ENCODE measurements around the gene MGAT1.

DNA sequence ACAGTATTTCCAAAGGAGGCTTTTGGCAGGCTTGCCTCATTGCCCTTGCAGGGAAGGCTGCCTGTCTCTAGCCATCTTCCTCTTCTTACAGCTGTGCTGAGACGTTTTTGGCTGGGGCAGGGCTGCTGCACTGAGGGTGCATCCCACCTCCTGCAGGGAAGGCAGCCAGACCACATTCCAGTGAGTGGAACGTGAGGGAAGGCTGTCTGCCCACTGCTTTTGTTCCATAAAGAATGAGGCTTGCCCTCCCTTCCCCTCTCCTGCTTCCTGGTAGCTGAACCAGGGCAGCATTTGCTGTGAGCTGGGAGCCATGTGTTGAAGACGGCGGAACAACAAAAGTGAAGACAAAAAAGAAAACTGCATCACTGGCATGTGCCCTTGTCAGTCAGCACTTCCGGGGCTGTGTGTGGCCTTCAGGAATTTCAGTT, 16.8 kb downstream of the MGAT1 start:
- TF ChIP-seq, protein P1, sequence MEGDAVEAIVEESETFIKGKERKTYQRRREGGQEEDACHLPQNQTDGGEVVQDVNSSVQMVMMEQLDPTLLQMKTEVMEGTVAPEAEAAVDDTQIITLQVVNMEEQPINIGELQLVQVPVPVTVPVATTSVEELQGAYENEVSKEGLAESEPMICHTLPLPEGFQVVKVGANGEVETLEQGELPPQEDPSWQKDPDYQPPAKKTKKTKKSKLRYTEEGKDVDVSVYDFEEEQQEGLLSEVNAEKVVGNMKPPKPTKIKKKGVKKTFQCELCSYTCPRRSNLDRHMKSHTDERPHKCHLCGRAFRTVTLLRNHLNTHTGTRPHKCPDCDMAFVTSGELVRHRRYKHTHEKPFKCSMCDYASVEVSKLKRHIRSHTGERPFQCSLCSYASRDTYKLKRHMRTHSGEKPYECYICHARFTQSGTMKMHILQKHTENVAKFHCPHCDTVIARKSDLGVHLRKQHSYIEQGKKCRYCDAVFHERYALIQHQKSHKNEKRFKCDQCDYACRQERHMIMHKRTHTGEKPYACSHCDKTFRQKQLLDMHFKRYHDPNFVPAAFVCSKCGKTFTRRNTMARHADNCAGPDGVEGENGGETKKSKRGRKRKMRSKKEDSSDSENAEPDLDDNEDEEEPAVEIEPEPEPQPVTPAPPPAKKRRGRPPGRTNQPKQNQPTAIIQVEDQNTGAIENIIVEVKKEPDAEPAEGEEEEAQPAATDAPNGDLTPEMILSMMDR (IDR thresholded peaks at IDR 0.05) = no peak
- TF ChIP-seq POLR2A (IDR thresholded peaks at IDR 0.05) = no peak
